ENCODE results near the gene FAM228A. TPM values are rescaled to one million over a fixed set of nuclear protein-coding genes. Genes with fewer than 3 reads are reported as not detected.
A peak's percentile ranks its signal among the peaks of the same experiment; 100 is the strongest.

FAM228A gene
- total and polyA plus RNA-seq, 2 donors from 2014 or later = 0.39 to 0.76 TPM

DNA sequence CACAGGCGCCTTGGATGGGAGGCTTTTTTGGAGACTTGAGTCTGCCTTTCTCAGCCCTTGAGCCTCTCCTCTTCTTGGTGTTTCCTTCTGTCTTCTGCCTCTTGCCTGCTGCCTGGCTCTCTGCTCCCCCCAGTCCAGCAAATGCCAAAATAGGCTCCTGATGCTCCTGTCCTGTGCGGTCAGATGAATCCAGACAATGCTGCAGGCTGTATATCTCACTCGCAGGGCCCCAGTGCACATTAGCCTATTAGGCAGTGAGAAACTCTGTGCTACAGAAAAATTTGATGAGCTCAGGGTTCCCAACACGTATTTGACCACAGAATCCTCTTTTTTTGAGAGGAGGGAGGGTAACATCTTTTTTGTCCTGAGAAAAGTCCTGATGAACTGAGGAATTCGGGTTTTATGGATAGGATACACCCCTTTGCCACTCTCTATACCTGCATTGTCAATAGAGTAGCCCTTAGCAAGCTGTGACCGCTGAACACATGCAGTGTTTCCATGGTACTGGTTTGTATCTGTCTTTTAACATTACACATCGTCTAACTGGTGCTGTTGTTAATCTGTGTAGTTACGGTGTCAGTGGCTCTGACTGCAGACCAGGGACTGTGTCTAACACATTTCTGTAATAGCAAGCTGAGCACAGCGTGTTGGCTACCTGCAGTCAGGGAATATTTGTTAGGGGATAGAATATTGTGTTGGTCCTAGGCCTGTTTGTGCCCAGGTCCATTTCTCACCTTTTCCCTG, 50.8 kb downstream of the FAM228A start:
- H3K27ac ChIP-seq (ENCODE audit: low read depth in 2 of 2, low read length in 2 of 2) = no peak overlapping the region
- TF ChIP-seq, protein P1, sequence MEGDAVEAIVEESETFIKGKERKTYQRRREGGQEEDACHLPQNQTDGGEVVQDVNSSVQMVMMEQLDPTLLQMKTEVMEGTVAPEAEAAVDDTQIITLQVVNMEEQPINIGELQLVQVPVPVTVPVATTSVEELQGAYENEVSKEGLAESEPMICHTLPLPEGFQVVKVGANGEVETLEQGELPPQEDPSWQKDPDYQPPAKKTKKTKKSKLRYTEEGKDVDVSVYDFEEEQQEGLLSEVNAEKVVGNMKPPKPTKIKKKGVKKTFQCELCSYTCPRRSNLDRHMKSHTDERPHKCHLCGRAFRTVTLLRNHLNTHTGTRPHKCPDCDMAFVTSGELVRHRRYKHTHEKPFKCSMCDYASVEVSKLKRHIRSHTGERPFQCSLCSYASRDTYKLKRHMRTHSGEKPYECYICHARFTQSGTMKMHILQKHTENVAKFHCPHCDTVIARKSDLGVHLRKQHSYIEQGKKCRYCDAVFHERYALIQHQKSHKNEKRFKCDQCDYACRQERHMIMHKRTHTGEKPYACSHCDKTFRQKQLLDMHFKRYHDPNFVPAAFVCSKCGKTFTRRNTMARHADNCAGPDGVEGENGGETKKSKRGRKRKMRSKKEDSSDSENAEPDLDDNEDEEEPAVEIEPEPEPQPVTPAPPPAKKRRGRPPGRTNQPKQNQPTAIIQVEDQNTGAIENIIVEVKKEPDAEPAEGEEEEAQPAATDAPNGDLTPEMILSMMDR (IDR thresholded peaks at IDR 0.05; ENCODE audit: borderline replicate concordance, extremely low read depth, insufficient read depth) = no peak
- H3K9me3 ChIP-seq (ENCODE audit: control insufficient read depth in 2 of 3, insufficient read depth in 1 of 3, low read length in 3 of 3) = no peaks in the 10 kb centered on the region
- no peaks in the 10 kb centered on the region for H3K27me3 ChIP-seq (ENCODE audit: control insufficient read depth, insufficient read depth, low read length)
- H3K36me3 ChIP-seq (ENCODE audit: control insufficient read depth in 2 of 3, insufficient read depth in 3 of 3, low read length in 3 of 3) = peaks cover 0 to 8% (median 2%) of the 10 kb centered on the region in 3 donors
- no peaks in the 10 kb centered on the region for H3K4me1 ChIP-seq (ENCODE audit: control insufficient read depth in 2 of 3, insufficient read depth in 2 of 3, low read depth in 1 of 3, low read length in 3 of 3)
- FAIRE-seq = no peak
- no peak overlapping the region for H3K4me3 ChIP-seq (ENCODE audit: low read length in 3 of 3)
- intact Hi-C loops (cut with DNase I) = no loop called here
- no peak overlapping the region for H3K9ac ChIP-seq (ENCODE audit: low read length in 3 of 3)
- DNase-seq = no peak

DNA sequence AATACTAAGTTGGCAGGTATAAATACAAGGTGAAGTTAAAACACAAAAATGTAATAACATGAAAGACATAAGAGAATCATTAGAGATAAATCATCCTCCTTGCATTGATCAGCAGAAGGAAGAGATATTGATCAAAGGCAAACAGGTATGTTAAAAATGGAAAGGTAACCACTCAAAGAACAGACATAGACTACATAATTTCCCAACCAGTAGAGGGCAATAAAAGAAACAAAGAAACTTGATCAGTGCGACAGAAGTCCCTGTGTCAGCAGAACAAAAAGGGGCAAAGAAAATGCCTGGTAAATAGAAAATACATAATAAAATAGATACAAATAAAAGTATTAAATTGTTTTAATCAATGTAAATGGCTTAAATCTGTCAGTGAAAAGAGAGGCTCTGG, 53.6 kb downstream of the FAM228A start:
- H3K27me3 ChIP-seq (ENCODE audit: control insufficient read depth, insufficient read depth, low read length) = no peaks in the 10 kb centered on the region
- DNase-seq = peak in 2 of 5 donors; percentile 9 to 29
- FAIRE-seq = peak; percentile 68
- H3K9ac ChIP-seq (ENCODE audit: low read length in 3 of 3) = no peak overlapping the region
- H3K27ac ChIP-seq (ENCODE audit: low read depth in 2 of 2, low read length in 2 of 2) = no peak overlapping the region
- H3K4me1 ChIP-seq (ENCODE audit: control insufficient read depth in 2 of 3, insufficient read depth in 2 of 3, low read depth in 1 of 3, low read length in 3 of 3) = no peaks in the 10 kb centered on the region
- no peak overlapping the region for H3K4me3 ChIP-seq (ENCODE audit: low read length in 3 of 3)
- no peaks in the 10 kb centered on the region for H3K9me3 ChIP-seq (ENCODE audit: control insufficient read depth in 2 of 3, insufficient read depth in 1 of 3, low read length in 3 of 3)
- TF ChIP-seq, protein P1 (IDR thresholded peaks at IDR 0.05; ENCODE audit: borderline replicate concordance, extremely low read depth, insufficient read depth) = peak; percentile 14
- H3K36me3 ChIP-seq (ENCODE audit: control insufficient read depth in 2 of 3, insufficient read depth in 3 of 3, low read length in 3 of 3) = peaks cover 0 to 3% (median 3%) of the 10 kb centered on the region in 3 donors
- intact Hi-C loops (cut with DNase I) = no loop called here

DNA sequence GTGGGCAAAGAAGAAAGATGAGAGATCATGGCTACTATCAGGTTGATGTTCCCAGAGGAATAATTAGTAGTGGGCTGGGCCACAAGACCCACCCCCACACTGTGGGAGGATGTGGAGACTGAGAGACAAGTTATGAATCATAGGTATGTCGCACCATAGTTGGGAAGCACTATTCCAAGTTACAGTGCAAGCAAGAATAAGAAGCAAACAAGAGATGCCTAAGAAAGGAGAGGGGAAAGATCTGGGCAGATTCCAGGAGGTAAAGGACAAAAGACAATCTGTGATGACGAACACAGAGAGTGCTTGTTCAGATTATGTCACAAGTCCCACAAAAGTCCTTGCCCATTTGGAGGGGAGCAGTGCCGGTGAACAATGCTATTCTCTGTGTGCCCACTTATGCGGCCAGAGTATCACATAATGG, 56.6 kb downstream of the FAM228A start:
- no peak for FAIRE-seq
- Histone ChIP-seq H3K9ac (ENCODE audit: low read length in 3 of 3) (no peak overlapping the region), H3K36me3 (ENCODE audit: control insufficient read depth in 2 of 3, insufficient read depth in 3 of 3, low read length in 3 of 3) (peaks cover 0 to 3% (median 0%) of the 10 kb centered on the region in 3 donors), H3K9me3 (ENCODE audit: control insufficient read depth in 2 of 3, insufficient read depth in 1 of 3, low read length in 3 of 3) (no peaks in the 10 kb centered on the region), H3K27me3 (ENCODE audit: control insufficient read depth, insufficient read depth, low read length) (no peaks in the 10 kb centered on the region), H3K4me3 (ENCODE audit: low read length in 3 of 3) (no peak overlapping the region), H3K4me1 (ENCODE audit: control insufficient read depth in 2 of 3, insufficient read depth in 2 of 3, low read depth in 1 of 3, low read length in 3 of 3) (no peaks in the 10 kb centered on the region), H3K27ac (ENCODE audit: low read depth in 2 of 2, low read length in 2 of 2) (no peak overlapping the region)
- TF ChIP-seq, protein P1 (IDR thresholded peaks at IDR 0.05; ENCODE audit: borderline replicate concordance, extremely low read depth, insufficient read depth) = no peak
- intact Hi-C loops (cut with DNase I) = no loop called here
- no peak for DNase-seq
